Activated naive CD8-positive, alpha-beta T cell treated with anti-CD3 and anti-CD28 coated beads, Interleukin-2, amount 10 ng/mL, durations not matched to agents 7 days and 5 days (primary cell): ENCODE measurements around the gene HERC6. TPM values are rescaled to one million over a fixed set of nuclear protein-coding genes. Genes with fewer than 3 reads are reported as not detected.
"Not testable (repeated sequence)": the region's sequence is repeated elsewhere in the genome, so short reads cannot be mapped to it uniquely, and the experiment has no call there.

Source experiments
- ATAC-seq: fragments of 150-1000 bp; cut with Tn5 transposase; one replicate; pipeline ENCODE4 v1.10.0; 2021; ENCODE audit warnings: low read depth, moderate library complexity
- POLR2A ChIA-PET: fragments of 350-600 bp; sonication (Branson Sonifier 250); formaldehyde crosslinking; loops from one replicate; lab custom pipeline; 2021; ENCODE audit warnings: antibody characterized with exemption; lab: Charles Lee
- DNase-seq: peaks from one replicate; pipeline ENCODE4 v3.0.0; 2021
- H3K27ac Mint-ChIP-seq: one replicate; pipeline ENCODE4 v1.8.0; 2022; ENCODE audit warnings: mild to moderate bottlenecking, mixed read lengths
- H3K27me3 Mint-ChIP-seq: one replicate; pipeline ENCODE4 v1.8.0; 2022; ENCODE audit warnings: mild to moderate bottlenecking, moderate library complexity, mixed read lengths
- H3K36me3 Mint-ChIP-seq: one replicate; pipeline ENCODE4 v1.8.0; 2021; ENCODE audit warnings: mild to moderate bottlenecking, mixed read lengths
- H3K4me1 Mint-ChIP-seq: one replicate; pipeline ENCODE4 v1.8.0; 2021; ENCODE audit warnings: mixed read lengths
- H3K4me3 Mint-ChIP-seq: one replicate; pipeline ENCODE4 v1.8.0; 2022; ENCODE audit warnings: mild to moderate bottlenecking, moderate library complexity, mixed read lengths
- H3K9me3 Mint-ChIP-seq: one replicate; pipeline ENCODE4 v1.8.0; 2021; ENCODE audit warnings: mixed read lengths
- total RNA-seq, 2 experiments: library from RNA; stranded (reverse); gene quantifications; one replicate each; pipeline ENCODE4 v1.2.3, GENCODE V29; 2021

Gene HERC6
- total RNA-seq, 2 experiments from 2014 or later = 36.0 to 36.5 TPM

DNA sequence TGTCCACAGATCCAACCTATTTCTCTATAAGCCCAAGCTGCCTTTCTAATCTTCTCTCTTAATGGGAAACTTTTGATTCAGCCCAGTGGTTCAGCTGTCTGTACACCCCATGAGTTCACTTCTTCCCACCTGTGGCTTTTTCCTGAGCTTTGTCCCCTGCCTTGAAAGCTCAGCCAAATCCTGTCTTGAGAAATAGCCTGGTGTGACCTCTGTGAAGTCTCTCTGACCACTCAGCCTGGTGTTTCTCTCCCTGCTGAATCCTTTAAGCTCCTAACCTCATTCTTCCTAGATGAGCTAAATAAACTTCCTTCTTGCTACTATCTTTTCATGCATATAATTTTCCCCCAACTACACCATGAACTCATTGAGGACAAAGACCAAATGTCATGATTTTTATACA lies 63.0 kb downstream of the HERC6 start:
- H3K27ac Mint-ChIP-seq = peak overlapping the region; percentile 2
- ATAC-seq = no peak
- peaks cover 55% of the 10 kb centered on the region for H3K36me3 Mint-ChIP-seq

DNA sequence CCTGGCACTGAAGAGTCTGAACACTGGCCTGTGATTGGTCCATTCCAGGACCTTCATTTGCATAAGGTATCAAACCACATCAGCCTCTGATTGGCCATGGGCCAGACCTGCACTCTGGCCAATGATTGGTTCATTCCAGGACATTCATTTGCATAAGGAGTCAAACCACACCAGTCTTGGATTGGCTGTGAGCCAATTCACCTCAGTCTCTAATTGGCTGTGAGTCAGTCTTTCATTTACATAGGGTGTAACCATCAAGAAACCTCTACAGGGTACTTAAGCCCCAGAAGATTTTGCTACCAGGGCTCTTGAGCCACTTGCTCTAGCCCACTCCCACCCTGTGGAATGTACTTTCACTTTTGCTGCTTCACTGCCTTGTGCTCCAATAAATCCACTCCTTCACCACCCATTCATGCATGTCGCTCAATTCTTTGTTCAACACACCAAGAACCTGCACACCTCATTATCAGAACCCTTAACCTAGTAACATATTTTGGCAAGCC lies 64.1 kb downstream of the HERC6 start:
- ATAC-seq (no peak), DNase-seq (no peak)
- Mint-ChIP-seq H3K4me1 (peaks cover 6% of the 10 kb centered on the region), H3K9me3 (no peaks in the 10 kb centered on the region), H3K36me3 (peaks cover 50% of the 10 kb centered on the region), H3K27me3 (no peaks in the 10 kb centered on the region), H3K4me3 (no peak overlapping the region), H3K27ac (no peak overlapping the region)
- POLR2A ChIA-PET = interaction anchor here (1.6 kb wide), 1 partner anchor 13 kb away, joined by 3 read pairs; no protein-coding TSS in a partner anchor

More for the DNA sequence above, 63.0 kb downstream of the HERC6 start:
- no peaks in the 10 kb centered on the region for H3K27me3 Mint-ChIP-seq
- no peaks in the 10 kb centered on the region for H3K9me3 Mint-ChIP-seq
- POLR2A ChIA-PET = interaction anchor here (1.6 kb wide), 1 partner anchor 10 kb away, joined by 4 read pairs; no protein-coding TSS in a partner anchor
- peaks cover 4% of the 10 kb centered on the region for H3K4me1 Mint-ChIP-seq
- no peak for DNase-seq
- H3K4me3 Mint-ChIP-seq = no peak overlapping the region

DNA sequence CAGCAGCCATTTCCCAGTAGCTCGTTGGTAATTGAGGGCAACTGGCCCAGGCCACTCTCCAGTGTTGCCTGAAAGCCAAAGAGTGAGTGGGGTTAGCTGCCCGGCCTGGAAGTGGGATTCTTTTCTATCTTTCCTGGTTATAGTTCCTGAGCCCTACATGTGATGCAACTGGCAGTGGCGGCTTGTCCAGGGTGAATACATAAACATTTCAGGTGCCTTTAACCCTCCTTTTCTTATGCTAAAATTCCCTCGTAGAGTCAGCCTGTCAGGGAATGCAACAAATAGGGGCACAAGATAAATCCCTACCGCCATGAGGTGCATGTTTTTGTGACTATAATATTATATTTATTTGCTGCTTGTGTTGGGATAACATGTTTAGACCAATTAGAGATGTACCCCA lies 64.8 kb downstream of the HERC6 start:
- H3K4me1 Mint-ChIP-seq = peaks cover 6% of the 10 kb centered on the region
- H3K4me3 Mint-ChIP-seq = no peak overlapping the region
- peaks cover 53% of the 10 kb centered on the region for H3K36me3 Mint-ChIP-seq
- no peaks in the 10 kb centered on the region for H3K27me3 Mint-ChIP-seq
- H3K9me3 Mint-ChIP-seq = no peaks in the 10 kb centered on the region
- no peak for ATAC-seq
- POLR2A ChIA-PET = interaction anchor here (1.6 kb wide), 1 partner anchor 12 kb away, joined by 3 read pairs; no protein-coding TSS in a partner anchor
- no peak for DNase-seq
- H3K27ac Mint-ChIP-seq = no peak overlapping the region

DNA sequence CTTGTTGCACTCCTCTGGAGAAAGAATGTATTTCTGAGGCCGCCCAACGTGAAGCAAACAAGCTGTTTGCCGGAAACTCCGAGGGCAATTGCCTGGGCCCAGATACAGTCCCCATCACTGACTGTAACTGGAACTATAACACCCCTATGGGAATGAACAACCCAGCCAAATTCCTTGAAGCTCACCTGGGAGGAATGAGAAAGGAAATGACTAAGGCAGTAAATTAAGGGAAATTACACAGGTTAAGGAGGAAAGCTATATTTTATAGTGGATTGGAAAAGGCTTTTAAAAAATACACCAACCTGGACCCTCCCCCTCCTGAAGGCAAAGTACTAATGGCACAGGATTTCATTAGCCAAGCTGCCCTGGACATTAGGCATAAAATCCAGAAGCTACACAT lies 66.6 kb downstream of the HERC6 start:
- no peak overlapping the region for H3K4me3 Mint-ChIP-seq
- ATAC-seq = no peak
- no peak overlapping the region for H3K27ac Mint-ChIP-seq
- POLR2A ChIA-PET = interaction anchor here (1.7 kb wide), 1 partner anchor 10 kb away, joined by 11 read pairs; the partner anchor contains the start of gene HERC5
- DNase-seq = no peak
- H3K27me3 Mint-ChIP-seq = no peaks in the 10 kb centered on the region
- no peaks in the 10 kb centered on the region for H3K9me3 Mint-ChIP-seq
- peaks cover 48% of the 10 kb centered on the region for H3K36me3 Mint-ChIP-seq
- peaks cover 4% of the 10 kb centered on the region for H3K4me1 Mint-ChIP-seq

DNA sequence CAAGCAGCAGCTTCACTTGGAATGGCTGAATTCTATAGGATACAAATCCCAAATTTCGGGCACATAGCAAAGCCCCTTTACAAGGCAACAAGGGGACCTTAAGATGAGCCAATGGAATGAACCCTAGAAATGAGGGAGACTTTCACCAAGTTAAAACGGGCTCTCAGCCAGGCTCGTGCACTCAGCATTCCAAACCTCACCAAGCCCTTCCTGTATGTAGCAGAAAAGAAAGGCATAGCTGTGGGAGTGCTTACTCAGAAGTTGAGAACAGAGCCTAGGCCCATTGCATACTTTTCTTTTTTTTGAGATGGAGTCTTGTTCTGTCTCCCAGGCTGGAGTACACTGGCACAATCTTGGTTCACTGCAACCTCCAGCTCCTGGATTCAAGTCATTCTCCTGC lies 67.5 kb downstream of the HERC6 start:
- Mint-ChIP-seq H3K4me3 (no peak overlapping the region), H3K4me1 (peaks cover 4% of the 10 kb centered on the region), H3K27ac (no peak overlapping the region), H3K36me3 (peaks cover 45% of the 10 kb centered on the region), H3K27me3 (no peaks in the 10 kb centered on the region), H3K9me3 (no peaks in the 10 kb centered on the region)
- no peak for DNase-seq
- POLR2A ChIA-PET = interaction anchor here (1.7 kb wide), 1 partner anchor 10 kb away, joined by 11 read pairs; the partner anchor contains the start of gene HERC5
- no peak for ATAC-seq

DNA sequence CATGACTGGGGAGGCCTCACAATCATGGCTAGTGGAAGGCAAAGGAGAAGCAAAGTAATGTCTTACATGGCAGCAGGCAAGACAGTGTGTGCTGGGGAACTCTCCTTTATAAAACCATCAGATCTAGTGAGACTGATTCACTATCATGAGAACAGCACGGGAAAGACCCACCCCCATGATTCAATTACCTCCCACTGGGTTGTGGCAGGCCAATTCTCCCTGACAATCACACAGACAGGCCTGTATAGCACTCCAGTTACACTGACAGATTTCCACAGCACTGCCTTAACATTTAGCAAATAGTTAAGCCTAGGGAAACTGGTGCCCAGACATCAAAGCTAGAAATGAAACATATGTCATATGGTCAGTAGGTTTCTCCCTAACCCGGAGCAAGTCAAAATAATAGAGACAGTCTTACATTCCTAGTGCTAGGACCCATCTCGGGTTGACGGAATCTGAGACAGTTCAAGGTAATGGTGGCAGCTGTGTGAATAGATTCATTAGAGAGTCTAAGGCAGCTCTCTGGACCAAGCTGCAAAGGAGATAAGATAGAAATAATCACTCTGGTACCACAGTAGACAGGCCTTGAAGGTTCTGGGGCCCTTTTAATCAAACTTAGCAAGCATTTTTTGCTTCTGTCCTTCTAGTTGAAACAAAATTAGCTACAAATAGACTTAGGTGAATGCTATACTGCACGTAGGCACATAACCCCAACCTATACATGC lies 68.9 kb downstream of the HERC6 start:
- Mint-ChIP-seq H3K9me3 (no peaks in the 10 kb centered on the region), H3K27ac (no peak overlapping the region), H3K4me3 (no peak overlapping the region), H3K36me3 (peaks cover 41% of the 10 kb centered on the region), H3K27me3 (no peaks in the 10 kb centered on the region), H3K4me1 (peaks cover 10% of the 10 kb centered on the region)
- ATAC-seq (no peak), DNase-seq (no peak)
- POLR2A ChIA-PET = interaction anchor here (1.0 kb wide), 1 partner anchor 10 kb away, joined by 3 read pairs; the partner anchor contains the start of gene HERC5

DNA sequence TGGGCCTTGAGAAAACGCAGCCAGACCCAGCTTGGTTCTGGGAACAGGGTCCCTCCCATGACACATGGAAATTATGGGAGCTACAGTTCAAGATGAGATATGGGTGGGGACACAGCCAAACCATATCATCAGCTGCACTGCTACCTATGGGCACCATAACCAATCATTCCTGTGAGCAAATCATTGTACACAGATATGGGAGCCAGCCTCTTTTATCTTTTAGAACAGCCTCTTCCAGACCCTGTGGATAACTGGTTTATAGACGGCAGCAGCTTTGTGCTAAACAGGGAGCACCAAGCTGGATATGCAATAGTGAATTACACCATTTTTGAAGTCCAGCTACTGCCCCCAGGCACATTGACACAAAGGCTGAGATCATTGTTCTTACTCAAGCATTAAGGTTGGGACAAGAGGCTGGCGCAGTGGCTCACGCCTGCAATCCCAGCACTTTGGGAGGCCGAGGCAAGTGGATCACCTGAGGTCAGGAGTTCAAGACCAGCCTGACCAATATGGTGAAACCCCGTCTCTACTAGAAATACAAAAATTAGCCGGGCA lies 69.6 kb downstream of the HERC6 start:
- POLR2A ChIA-PET = interaction anchor here (1.0 kb wide), 1 partner anchor 9 kb away, joined by 3 read pairs; the partner anchor contains the start of gene HERC5
- not testable (repeated sequence) for DNase-seq, H3K4me3 Mint-ChIP-seq, ATAC-seq, H3K27me3 Mint-ChIP-seq, H3K27ac Mint-ChIP-seq, H3K9me3 Mint-ChIP-seq
- H3K36me3 Mint-ChIP-seq = peaks cover 39% of the 10 kb centered on the region
- H3K4me1 Mint-ChIP-seq = peaks cover 10% of the 10 kb centered on the region

DNA sequence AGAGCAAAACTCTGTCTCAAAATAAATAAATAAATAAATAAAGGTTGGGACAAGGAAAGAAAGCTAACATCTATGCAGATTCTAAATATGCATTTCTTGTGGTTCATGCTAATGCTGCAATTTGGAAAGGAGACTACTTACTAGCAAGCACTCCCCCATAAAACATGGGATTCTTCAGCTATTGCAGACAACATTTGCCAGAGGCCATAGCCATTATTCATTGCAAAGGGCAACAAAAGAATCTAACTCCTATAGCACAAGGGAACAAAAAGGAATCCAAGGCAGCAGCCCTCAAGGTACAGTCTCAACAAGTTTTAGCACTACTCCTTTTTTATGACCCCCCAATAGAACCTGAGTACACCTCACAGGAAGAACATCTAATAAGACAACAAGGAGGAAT lies 70.2 kb downstream of the HERC6 start:
- Mint-ChIP-seq H3K4me3 (no peak overlapping the region), H3K9me3 (peaks cover 2% of the 10 kb centered on the region), H3K27ac (no peak overlapping the region), H3K27me3 (no peaks in the 10 kb centered on the region), H3K36me3 (peaks cover 38% of the 10 kb centered on the region), H3K4me1 (peaks cover 10% of the 10 kb centered on the region)
- POLR2A ChIA-PET = interaction anchor here (1.0 kb wide), 1 partner anchor 8 kb away, joined by 3 read pairs; the partner anchor contains the start of gene HERC5
- ATAC-seq (no peak), DNase-seq (no peak)

DNA sequence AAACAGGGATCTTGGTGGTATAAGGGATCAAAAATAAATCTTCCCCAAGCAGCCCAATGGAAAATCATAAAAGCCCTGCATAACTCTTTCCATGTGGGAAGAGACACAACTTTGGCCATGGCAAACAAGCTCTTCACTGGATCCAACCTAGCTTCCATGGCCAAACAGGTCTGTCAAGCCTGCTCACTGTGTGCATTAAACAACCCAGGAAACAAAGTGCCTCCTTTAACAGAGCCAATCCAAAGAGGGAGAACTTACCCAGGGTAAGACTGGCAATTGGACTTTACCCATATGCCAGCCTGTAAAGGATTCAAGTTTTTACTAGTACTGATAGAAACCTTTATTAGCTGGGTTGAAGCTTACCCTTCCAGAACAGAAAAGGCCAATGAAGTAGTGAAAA lies 70.6 kb downstream of the HERC6 start:
- DNase-seq (no peak), ATAC-seq (no peak)
- Mint-ChIP-seq H3K27me3 (no peaks in the 10 kb centered on the region), H3K9me3 (peaks cover 2% of the 10 kb centered on the region), H3K4me1 (peaks cover 10% of the 10 kb centered on the region), H3K36me3 (peaks cover 35% of the 10 kb centered on the region), H3K27ac (no peak overlapping the region), H3K4me3 (no peak overlapping the region)
- POLR2A ChIA-PET = no interaction called here

DNA sequence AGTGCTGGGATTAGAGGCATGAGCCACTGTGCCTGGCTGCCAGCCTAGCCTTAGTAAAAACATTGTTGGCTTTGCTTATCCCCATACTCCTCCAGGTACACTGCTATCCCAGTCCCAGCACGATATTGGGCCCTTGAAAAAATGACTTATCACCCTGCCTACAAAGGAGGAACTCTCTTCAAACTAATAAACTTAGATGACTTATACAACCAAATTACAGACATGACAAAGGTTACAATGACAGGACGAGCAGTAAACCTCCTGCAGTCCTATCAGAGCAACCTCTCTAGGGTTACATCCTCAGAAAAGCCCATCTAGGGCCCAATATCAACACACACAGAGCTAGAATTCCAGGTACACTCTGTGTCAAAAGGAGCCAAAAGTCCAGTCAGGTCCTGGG lies 72.6 kb downstream of the HERC6 start:
- POLR2A ChIA-PET = no interaction called here
- Mint-ChIP-seq H3K27me3 (no peaks in the 10 kb centered on the region), H3K4me1 (peaks cover 21% of the 10 kb centered on the region), H3K4me3 (no peak overlapping the region), H3K9me3 (peaks cover 2% of the 10 kb centered on the region), H3K36me3 (peaks cover 31% of the 10 kb centered on the region), H3K27ac (peak overlapping the region; percentile 19)
- ATAC-seq (no peak), DNase-seq (no peak)

DNA sequence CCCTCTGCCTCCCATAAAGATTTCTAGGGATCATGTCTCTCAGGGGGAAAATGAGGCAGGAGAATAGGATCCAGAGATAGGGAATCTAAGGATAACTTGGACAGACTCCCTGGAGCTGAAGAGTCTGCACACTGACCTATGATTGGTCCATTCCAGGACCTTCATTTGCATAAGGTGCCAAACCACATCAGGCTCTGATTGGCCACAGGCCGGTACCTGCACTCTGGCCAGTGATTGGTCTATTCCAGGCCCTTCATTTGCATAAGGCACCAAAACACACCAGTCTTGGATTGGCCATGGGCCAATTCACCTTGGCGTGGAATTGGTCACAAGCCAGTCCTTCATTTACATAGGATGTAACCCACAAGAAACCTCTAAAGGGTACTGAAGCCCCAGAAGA lies 74.3 kb downstream of the HERC6 start:
- DNase-seq = no peak
- peaks cover 31% of the 10 kb centered on the region for H3K36me3 Mint-ChIP-seq
- H3K27ac Mint-ChIP-seq = no peak overlapping the region
- H3K4me3 Mint-ChIP-seq = no peak overlapping the region
- POLR2A ChIA-PET = no interaction called here
- peaks cover 2% of the 10 kb centered on the region for H3K9me3 Mint-ChIP-seq
- no peak for ATAC-seq
- no peaks in the 10 kb centered on the region for H3K27me3 Mint-ChIP-seq
- H3K4me1 Mint-ChIP-seq = peaks cover 20% of the 10 kb centered on the region

DNA sequence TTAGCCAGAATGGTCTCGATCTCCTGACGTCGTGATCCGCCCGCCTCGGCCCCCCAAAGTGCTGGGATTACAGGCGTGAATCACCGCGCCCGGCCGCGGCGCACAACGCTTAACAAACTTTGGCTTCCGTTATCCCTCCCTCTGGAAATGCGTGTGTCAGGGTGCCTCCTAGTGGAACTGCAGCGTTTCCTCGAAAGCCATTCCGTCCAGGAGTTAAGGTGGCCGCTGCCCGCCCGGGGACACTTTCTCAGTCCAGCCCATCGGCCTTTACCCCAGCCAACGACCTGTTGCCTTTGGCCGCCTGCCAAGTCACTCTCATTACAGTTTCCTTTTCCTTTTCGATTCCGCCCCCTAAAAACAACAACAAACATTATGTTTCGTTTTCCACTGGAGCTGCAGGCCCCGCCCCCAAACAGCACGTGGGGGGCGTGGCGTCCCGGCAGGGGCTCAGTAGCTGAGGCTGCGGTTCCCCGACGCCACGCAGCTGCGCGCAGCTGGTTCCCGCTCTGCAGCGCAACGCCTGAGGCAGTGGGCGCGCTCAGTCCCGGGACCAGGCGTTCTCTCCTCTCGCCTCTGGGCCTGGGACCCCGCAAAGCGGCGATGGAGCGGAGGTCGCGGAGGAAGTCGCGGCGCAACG lies 78.1 kb downstream of the HERC6 start, which contains the start of gene HERC5:
Gene HERC5, plus strand, starts transcription at position 450 of the 637 bp plus-strand sequence. Its CDS starts 151 bp downstream, at position 601.
- peak within 1 kb of the TSS; percentile 99 for H3K27ac Mint-ChIP-seq
- peaks cover 33% of the 10 kb centered on the region for H3K4me1 Mint-ChIP-seq

More for the DNA sequence above, 78.1 kb downstream of the HERC6 start, which contains the start of gene HERC5:
- no peaks in the 10 kb centered on the region for H3K27me3 Mint-ChIP-seq
- H3K4me3 Mint-ChIP-seq = peak within 1 kb of the TSS; percentile 97
- ATAC-seq = peak; percentile 86
- POLR2A ChIA-PET = interaction anchor here (0.6 to 5.0 kb wide), 28 partner anchors 8 to 1066 kb away, joined by 3 to 67 read pairs (median 4); partner anchors contain the start of genes HERC6, HSD17B11 and PPM1K
- H3K36me3 Mint-ChIP-seq = peaks cover 23% of the 10 kb centered on the region
- peaks cover 2% of the 10 kb centered on the region for H3K9me3 Mint-ChIP-seq
- DNase-seq = peak; percentile 96
